Ovary (tissue), 3 donors: ENCODE results near the gene CEP89.

Experiments
- CTCF ChIP-seq, 3 donors: fragments of 450-650 bp in 2 of 3; fragments of 200-600 bp in 1 of 3; IDR thresholded peaks; one replicate each; pipeline versions ENCODE4 v1.5.1 to v1.8.0; 2016 to 2022; ENCODE audit warnings: antibody characterized with exemption in 3 of 3, mild to moderate bottlenecking in 1 of 3
- POLR2A ChIP-seq: fragments of 450-650 bp; IDR thresholded peaks from one replicate; pipeline ENCODE4 v1.6.1; 2017; ENCODE audit warnings: antibody characterized with exemption, mild to moderate bottlenecking, moderate library complexity
- donor health status: DM: no; HTN: no; CAD: no.

- TF ChIP-seq POLR2A, result no peak
- TF ChIP-seq CTCF (IDR thresholded peaks at IDR 0.05), result no peak
Observed at GRCh38 chr19:32843716-32844245, 128.0 kb downstream of the CEP89 start.
